ENCODE measurements around the gene KCNG2. TPM values are rescaled to one million over a fixed set of nuclear protein-coding genes. Genes with fewer than 3 reads are reported as not detected.

KCNG2 gene
- total RNA-seq, 6 experiments from 2014 or later: not detected

GRCh38 chr18:79898952-79899608 lies 101.3 kb downstream of the KCNG2 start:
- no peak for ATAC-seq
- peaks cover 0 to 15% (median 8%) of the 10 kb centered on the region in 4 donors for H3K36me3 ChIP-seq
- TF ChIP-seq POLR2A (IDR thresholded peaks at IDR 0.05) (no peak), CTCF (IDR thresholded peaks at IDR 0.05) (no peak)
- intact Hi-C loops (cut with DNase I): no loop called here
- peaks cover 0 to 17% (median 7%) of the 10 kb centered on the region in 4 donors for H3K9me3 ChIP-seq
- no peak overlapping the region for H3K4me3 ChIP-seq
- H3K4me1 ChIP-seq: no peaks in the 10 kb centered on the region
- H3K27me3 ChIP-seq: no peaks in the 10 kb centered on the region
- peak in 1 of 3 donors; percentile 39 for DNase-seq
- WGBS (ENCODE audit: insufficient coverage, low coverage, low lambda C conversion rate, missing lambda C conversion rate): 73% methylated on average over 3 of the region's 70 CpGs
- no peak overlapping the region for H3K27ac ChIP-seq

DNA sequence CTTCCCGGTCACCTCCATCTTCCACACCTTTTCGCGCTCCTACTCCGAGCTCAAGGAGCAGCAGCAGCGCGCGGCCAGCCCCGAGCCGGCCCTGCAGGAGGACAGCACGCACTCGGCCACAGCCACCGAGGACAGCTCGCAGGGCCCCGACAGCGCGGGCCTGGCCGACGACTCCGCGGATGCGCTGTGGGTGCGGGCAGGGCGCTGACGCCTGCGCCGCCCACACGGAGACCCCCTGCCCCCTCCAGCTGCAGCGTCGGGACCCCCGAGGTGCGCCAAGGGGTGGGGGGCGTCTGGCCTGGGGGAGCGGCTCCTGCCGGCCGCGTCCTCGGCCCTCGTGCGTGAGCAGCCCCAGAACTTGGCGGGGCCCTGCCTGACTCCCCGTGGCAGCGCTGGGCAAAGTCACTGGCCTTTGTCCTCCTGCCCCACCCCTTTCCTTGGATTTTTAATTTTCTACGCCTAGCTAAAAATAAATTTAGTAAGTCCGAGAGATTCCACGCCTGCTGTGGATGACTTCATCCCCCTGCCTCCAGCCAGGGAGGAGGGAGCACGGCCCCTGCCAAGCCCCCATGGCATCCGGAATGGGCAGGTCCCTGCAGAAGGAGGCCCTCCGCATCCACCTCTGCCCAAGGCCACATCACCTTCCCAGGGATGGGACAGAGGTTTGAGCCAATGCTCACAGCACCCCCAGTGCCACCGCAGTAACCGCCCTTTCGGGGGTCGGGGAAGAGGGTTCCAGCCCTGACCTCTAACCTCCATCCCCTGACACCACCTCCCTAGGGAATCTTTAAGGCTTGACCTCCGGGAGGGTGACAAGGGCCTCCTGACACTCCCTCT lies 102.1 kb downstream of the KCNG2 start:
- Histone ChIP-seq H3K27ac (no peak overlapping the region), H3K36me3 (peaks cover 0 to 18% (median 8%) of the 10 kb centered on the region in 4 donors), H3K9me3 (peaks cover 0 to 17% (median 7%) of the 10 kb centered on the region in 4 donors), H3K4me1 (no peaks in the 10 kb centered on the region), H3K4me3 (no peak overlapping the region), H3K27me3 (no peaks in the 10 kb centered on the region)
- peak in 2 of 3 donors; percentile 50 to 51 for DNase-seq
- ATAC-seq: peak in 2 of 4 donors; percentile 4 to 11
- WGBS (ENCODE audit: insufficient coverage, low coverage, low lambda C conversion rate, missing lambda C conversion rate): 64% methylated on average over 5 of the region's 53 CpGs
- intact Hi-C loops (cut with DNase I): no loop called here
- TF ChIP-seq CTCF (IDR thresholded peaks at IDR 0.05) (no peak), POLR2A (IDR thresholded peaks at IDR 0.05) (no peak)

GRCh38 chr18:79900610-79901570 lies 103.2 kb downstream of the KCNG2 start:
- Histone ChIP-seq H3K36me3 (peaks cover 0 to 18% (median 8%) of the 10 kb centered on the region in 4 donors), H3K27me3 (no peaks in the 10 kb centered on the region), H3K9me3 (peaks cover 0 to 16% (median 4%) of the 10 kb centered on the region in 4 donors), H3K4me3 (no peak overlapping the region), H3K27ac (no peak overlapping the region), H3K4me1 (no peaks in the 10 kb centered on the region)
- 75% methylated on average over 6 of the region's 28 CpGs for WGBS (ENCODE audit: insufficient coverage, low coverage, low lambda C conversion rate, missing lambda C conversion rate)
- peak in 3 of 4 donors; percentile 7 to 27 (median 12) for ATAC-seq
- no peak for TF ChIP-seq POLR2A (IDR thresholded peaks at IDR 0.05)
- no peak for TF ChIP-seq CTCF (IDR thresholded peaks at IDR 0.05)
- intact Hi-C loops (cut with DNase I): no loop called here
- peak in 1 of 3 donors; percentile 46 for DNase-seq

- H3K27me3 ChIP-seq: no peaks in the 10 kb centered on the region
- intact Hi-C loops (cut with DNase I): no loop called here
- H3K27ac ChIP-seq: no peak overlapping the region
- H3K4me1 ChIP-seq: no peaks in the 10 kb centered on the region
- ATAC-seq (peak in 3 of 4 donors; percentile 4 to 5 (median 5)), DNase-seq (peak in 1 of 3 donors; percentile 39)
- peaks cover 0 to 8% (median under 1%) of the 10 kb centered on the region in 4 donors for H3K9me3 ChIP-seq
- WGBS (ENCODE audit: insufficient coverage, low coverage, low lambda C conversion rate, missing lambda C conversion rate): 92% methylated on average over 2 of the region's 13 CpGs
- peaks cover 0 to 18% (median 8%) of the 10 kb centered on the region in 4 donors for H3K36me3 ChIP-seq
- no peak overlapping the region for H3K4me3 ChIP-seq
- no peak for TF ChIP-seq POLR2A (IDR thresholded peaks at IDR 0.05)
- no peak for TF ChIP-seq CTCF (IDR thresholded peaks at IDR 0.05)
Measured at GRCh38 chr18:79901665-79902064, 103.9 kb downstream of the KCNG2 start.
